Fibroblast of skin of left biceps (primary cell): ENCODE measurements around the gene COL9A1.

ENCODE experiments used
- DNase-seq, 2 experiments: peaks; one replicate each; pipeline ENCODE4 v3.0.0-alpha.2; 2013; ENCODE audit warnings: low read depth in 2 of 2

The COL9A1 gene

GRCh38 chr6:70175770-70176169 is 127.1 kb downstream of the COL9A1 start:
- DNase-seq, result no peak

GRCh38 chr6:70172252-70172651 is 130.6 kb downstream of the COL9A1 start:
- DNase-seq, result no peak

GRCh38 chr6:70171236-70171635 is 131.6 kb downstream of the COL9A1 start:
- peak; percentile 4 to 9 for DNase-seq

GRCh38 chr6:70168681-70169377 is 134.1 kb downstream of the COL9A1 start:
- no peak for DNase-seq
